H9 (cell line): ENCODE data around the gene LCE3E. TPM values are rescaled to one million over a fixed set of nuclear protein-coding genes. Genes with fewer than 3 reads are reported as not detected.

Source experiments
- DNase-seq: peaks from one replicate; pipeline ENCODE4 v3.0.0-alpha.2; 2017
- H2AFZ ChIP-seq: one replicate; pipeline ENCODE4 v1.6.1; 2013; ENCODE audit warnings: mild to moderate bottlenecking, low read length, control low read depth, moderate library complexity
- H2AK5ac ChIP-seq: 2 replicates; pipeline ENCODE4 v1.6.1; 2013; ENCODE audit warnings: low read length, control low read depth, mixed read lengths; ENCODE audit not compliant: insufficient read length
- H2BK120ac ChIP-seq: one replicate; pipeline ENCODE4 v1.6.1; 2013; ENCODE audit warnings: low read depth, mild to moderate bottlenecking, low read length, control low read depth, inconsistent platforms; ENCODE audit not compliant: poor library complexity, severe bottlenecking
- H2BK12ac ChIP-seq: 2 replicates; pipeline ENCODE4 v1.6.1; 2013; ENCODE audit warnings: low read length, control low read depth, mixed read lengths, low read depth; ENCODE audit not compliant: insufficient read length
- H2BK15ac ChIP-seq: 2 replicates; pipeline ENCODE4 v1.6.1; 2013; ENCODE audit warnings: low read depth, low read length, control low read depth
- H2BK20ac ChIP-seq: one replicate; pipeline ENCODE4 v1.6.1; 2013; ENCODE audit warnings: low read depth, mild to moderate bottlenecking, low read length, control low read depth, inconsistent platforms; ENCODE audit not compliant: poor library complexity, severe bottlenecking
- H2BK5ac ChIP-seq: 2 replicates; pipeline ENCODE4 v1.6.1; 2013; ENCODE audit warnings: low read length, control low read depth, mixed read lengths; ENCODE audit not compliant: insufficient read length
- H3K14ac ChIP-seq: 2 replicates; pipeline ENCODE4 v1.6.1; 2013; ENCODE audit warnings: low read length, control low read depth; ENCODE audit not compliant: insufficient read depth
- H3K18ac ChIP-seq: 2 replicates; pipeline ENCODE4 v1.6.1; 2013; ENCODE audit warnings: low read depth, mild to moderate bottlenecking, mixed read lengths, low read length, control low read depth; ENCODE audit not compliant: insufficient read length
- H3K23ac ChIP-seq: 2 replicates; pipeline ENCODE4 v1.6.1; 2013; ENCODE audit warnings: low read length, control low read depth, mixed read lengths, low read depth; ENCODE audit not compliant: insufficient read length
- H3K23me2 ChIP-seq: 2 replicates; pipeline ENCODE4 v1.6.1; 2013; ENCODE audit warnings: low read depth, mild to moderate bottlenecking, mixed read lengths, low read length, control low read depth; ENCODE audit not compliant: insufficient read length, poor library complexity, severe bottlenecking
- H3K27ac ChIP-seq: 2 replicates; pipeline ENCODE4 v1.5.1; 2013; ENCODE audit warnings: low read length, control low read depth, mixed read lengths, low read depth; ENCODE audit not compliant: insufficient read length
- H3K27me3 ChIP-seq: 2 replicates; pipeline ENCODE4 v1.6.1; 2013; ENCODE audit warnings: low read length, control low read depth, inconsistent platforms; ENCODE audit not compliant: insufficient read depth
- H3K4ac ChIP-seq: 2 replicates; pipeline ENCODE4 v1.6.1; 2013; ENCODE audit warnings: low read depth, mild to moderate bottlenecking, control low read depth, inconsistent platforms, low read length, moderate library complexity
- H3K4me1 ChIP-seq: 2 replicates; pipeline ENCODE4 v1.6.1; 2013; ENCODE audit warnings: low read length, control low read depth, inconsistent platforms; ENCODE audit not compliant: insufficient read depth
- H3K4me2 ChIP-seq: 2 replicates; pipeline ENCODE4 v1.6.1; 2013; ENCODE audit warnings: low read length, control low read depth, mixed read lengths; ENCODE audit not compliant: insufficient read length, insufficient read depth
- H3K56ac ChIP-seq: 2 replicates; pipeline ENCODE4 v1.6.1; 2013; ENCODE audit warnings: low read depth, mild to moderate bottlenecking, mixed read lengths, low read length, control low read depth; ENCODE audit not compliant: insufficient read length
- H3K79me1 ChIP-seq: 2 replicates; pipeline ENCODE4 v1.6.1; 2013; ENCODE audit warnings: low read depth, mild to moderate bottlenecking, moderate library complexity, low read length, control low read depth, inconsistent platforms; ENCODE audit not compliant: insufficient read depth, poor library complexity, severe bottlenecking
- H3K79me2 ChIP-seq: 2 replicates; pipeline ENCODE4 v1.6.1; 2013; ENCODE audit warnings: low read length, control low read depth, inconsistent platforms; ENCODE audit not compliant: insufficient read depth
- H3K9ac ChIP-seq: 2 replicates; pipeline ENCODE4 v1.6.1; 2013; ENCODE audit warnings: low read length, control low read depth, mixed read lengths; ENCODE audit not compliant: insufficient read length; ENCODE audit errors: extremely low read depth
- H3K9me3 ChIP-seq: one replicate; pipeline ENCODE4 v1.6.1; 2013; ENCODE audit warnings: low read depth, low read length, inconsistent platforms; ENCODE audit not compliant: control insufficient read depth
- H3T11ph ChIP-seq: one replicate; pipeline ENCODE4 v1.6.1; 2013; ENCODE audit warnings: mild to moderate bottlenecking, low read length, control low read depth, inconsistent platforms
- H4K20me1 ChIP-seq: one replicate; pipeline ENCODE4 v1.6.1; 2013; ENCODE audit not compliant: control insufficient read depth, insufficient read length, insufficient read depth
- H4K5ac ChIP-seq: 2 replicates; pipeline ENCODE4 v1.6.1; 2013; ENCODE audit warnings: low read depth, mild to moderate bottlenecking, mixed read lengths, low read length, control low read depth; ENCODE audit not compliant: insufficient read length
- H4K8ac ChIP-seq: replicated peaks from 2 replicates; pipeline ENCODE4 v1.6.1; 2013; ENCODE audit warnings: low read length, control low read depth, mixed read lengths, low read depth; ENCODE audit not compliant: insufficient read length
- H4K91ac ChIP-seq: 2 replicates; pipeline ENCODE4 v1.6.1; 2013; ENCODE audit warnings: low read depth, mild to moderate bottlenecking, moderate library complexity, mixed read lengths, low read length, control low read depth; ENCODE audit not compliant: insufficient read length
- H3K27ac Mint-ChIP-seq, 3 experiments: 2 replicates in 2 of 3; 3 replicates in 1 of 3; pipeline ENCODE4 v1.8.0; 2020 to 2021; ENCODE audit warnings: mixed read lengths in 3 of 3, mild to moderate bottlenecking in 1 of 3, moderate library complexity in 1 of 3
- H3K27me3 Mint-ChIP-seq: 2 replicates; pipeline ENCODE4 v1.8.0; 2021; ENCODE audit warnings: low read depth, mild to moderate bottlenecking, moderate library complexity, mixed read lengths
- H3K36me3 Mint-ChIP-seq, 3 experiments: 2 replicates in 2 of 3; 3 replicates in 1 of 3; pipeline ENCODE4 v1.8.0; 2020 to 2021; ENCODE audit warnings: low read depth in 3 of 3, mixed read lengths in 3 of 3; ENCODE audit not compliant: insufficient read depth in 1 of 3
- H3K4me1 Mint-ChIP-seq, 2 experiments: 2 replicates each; pipeline ENCODE4 v1.8.0; 2020; ENCODE audit warnings: mixed read lengths in 2 of 2
- H3K4me3 Mint-ChIP-seq, 2 experiments: 2 replicates in 1 of 2; 3 replicates in 1 of 2; pipeline ENCODE4 v1.8.0; 2020 to 2021; ENCODE audit warnings: mild to moderate bottlenecking in 2 of 2, mixed read lengths in 2 of 2, moderate library complexity in 1 of 2
- H3K9me3 Mint-ChIP-seq, 2 experiments: 2 replicates in 1 of 2; 3 replicates in 1 of 2; pipeline ENCODE4 v1.8.0; 2020; ENCODE audit warnings: mild to moderate bottlenecking in 2 of 2, mixed read lengths in 2 of 2, moderate library complexity in 1 of 2
- WGBS: extraction: QIAGEN DNeasy Blood & Tissue Kit; methylation state at CpG from one replicate; pipeline ENCODE4 v1.1.7; 2013; ENCODE audit warnings: missing lambda C conversion rate, low lambda C conversion rate, mixed read lengths; ENCODE audit not compliant: insufficient read length; ENCODE audit errors: extremely low coverage; 5-methylcytosine and 5-hydroxymethylcytosine counted together
- total RNA-seq: library from RNA; stranded (reverse); gene quantifications from 2 replicates; pipeline ENCODE4 v1.2.1, GENCODE V29; 2021
- TF ChIP-seq, protein P1 (sequence below): fragments of 200-600 bp; sonication (generic); conservative IDR thresholded peaks from 3 replicates; pipeline ENCODE4 v1.8.0; 2021; ENCODE audit warnings: antibody characterized with exemption, mild to moderate bottlenecking

Gene LCE3E
- total RNA-seq, 1 experiment from 2014 or later: not detected

DNA sequence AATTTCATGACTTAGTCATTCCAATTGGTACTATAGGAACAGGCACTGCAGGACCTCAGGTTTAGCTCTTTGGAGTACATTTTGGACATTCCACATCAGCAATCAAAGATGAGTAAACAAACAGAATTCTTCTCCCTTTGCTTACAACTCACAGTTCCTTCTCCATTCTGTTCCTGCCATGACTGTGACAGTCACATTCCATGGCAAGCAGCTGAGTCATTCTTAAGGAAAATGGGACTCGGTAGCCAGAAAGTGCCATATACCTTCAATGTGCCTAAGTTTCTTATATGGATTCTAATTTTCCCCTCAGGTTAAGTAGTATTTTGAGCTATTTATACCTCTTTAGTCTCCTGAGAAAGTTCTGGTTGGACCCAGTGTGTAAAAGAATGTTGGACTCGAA, 26.7 kb downstream of the LCE3E start:
- WGBS: no CpG with 5 or more reads among the region's 2 CpGs
- Histone ChIP-seq H3K79me2 (no peaks in the 10 kb centered on the region), H3K14ac (no peak overlapping the region), H3K18ac (no peak overlapping the region), H2BK120ac (no peak overlapping the region), H3K9ac (no peak overlapping the region), H3K4ac (no peak overlapping the region), H2AK5ac (no peak overlapping the region), H2BK20ac (no peak overlapping the region), H4K8ac (no peak overlapping the region), H3K4me1 (no peaks in the 10 kb centered on the region), H3K4me2 (no peak overlapping the region), H3K23me2 (no peaks in the 10 kb centered on the region), H3T11ph (no peak overlapping the region), H2AFZ (no peak overlapping the region), H3K23ac (no peak overlapping the region), H2BK5ac (no peak overlapping the region), H3K79me1 (no peaks in the 10 kb centered on the region), H3K27ac (no peak overlapping the region), H3K56ac (no peak overlapping the region), H4K5ac (no peak overlapping the region), H4K91ac (no peak overlapping the region), H2BK12ac (no peak overlapping the region), H3K27me3 (no peaks in the 10 kb centered on the region), H3K9me3 (peaks cover 98% of the 10 kb centered on the region), H2BK15ac (no peak overlapping the region), H4K20me1 (no peaks in the 10 kb centered on the region)
- H3K9me3 Mint-ChIP-seq: peaks cover 99 to 100% of the 10 kb centered on the region in 2 experiments
- no peak for DNase-seq
- peaks cover 1% of the 10 kb centered on the region; the same call in 1 of the 2 replicates for H3K27me3 Mint-ChIP-seq
- H3K36me3 Mint-ChIP-seq: peaks cover 8 to 46% (median 17%) of the 10 kb centered on the region in 3 experiments; a peak in 6 of 7 replicates
- H3K4me1 Mint-ChIP-seq: no peaks in the 10 kb centered on the region
- TF ChIP-seq, protein P1, sequence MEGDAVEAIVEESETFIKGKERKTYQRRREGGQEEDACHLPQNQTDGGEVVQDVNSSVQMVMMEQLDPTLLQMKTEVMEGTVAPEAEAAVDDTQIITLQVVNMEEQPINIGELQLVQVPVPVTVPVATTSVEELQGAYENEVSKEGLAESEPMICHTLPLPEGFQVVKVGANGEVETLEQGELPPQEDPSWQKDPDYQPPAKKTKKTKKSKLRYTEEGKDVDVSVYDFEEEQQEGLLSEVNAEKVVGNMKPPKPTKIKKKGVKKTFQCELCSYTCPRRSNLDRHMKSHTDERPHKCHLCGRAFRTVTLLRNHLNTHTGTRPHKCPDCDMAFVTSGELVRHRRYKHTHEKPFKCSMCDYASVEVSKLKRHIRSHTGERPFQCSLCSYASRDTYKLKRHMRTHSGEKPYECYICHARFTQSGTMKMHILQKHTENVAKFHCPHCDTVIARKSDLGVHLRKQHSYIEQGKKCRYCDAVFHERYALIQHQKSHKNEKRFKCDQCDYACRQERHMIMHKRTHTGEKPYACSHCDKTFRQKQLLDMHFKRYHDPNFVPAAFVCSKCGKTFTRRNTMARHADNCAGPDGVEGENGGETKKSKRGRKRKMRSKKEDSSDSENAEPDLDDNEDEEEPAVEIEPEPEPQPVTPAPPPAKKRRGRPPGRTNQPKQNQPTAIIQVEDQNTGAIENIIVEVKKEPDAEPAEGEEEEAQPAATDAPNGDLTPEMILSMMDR: no peak
- no peak overlapping the region for H3K27ac Mint-ChIP-seq
- no peak overlapping the region for H3K4me3 Mint-ChIP-seq
